NCI-H2196 (cell line): Measurements from ENCODE around the gene PNPLA1.

Experiments
- DNase-seq: peaks from one replicate; lab custom pipeline; 2025; ENCODE audit not compliant: unreplicated experiment; lab: John Stamatoyannopoulos, UW

Gene PNPLA1

GRCh38 chr6:36246506-36247268, 23.2 kb upstream of the PNPLA1 start:
- no peak for DNase-seq

GRCh38 chr6:36247693-36248092, 22.2 kb upstream of the PNPLA1 start:
- no peak for DNase-seq

- no peak for DNase-seq
Measured at GRCh38 chr6:36248980-36249379, 20.9 kb upstream of the PNPLA1 start.

DNA sequence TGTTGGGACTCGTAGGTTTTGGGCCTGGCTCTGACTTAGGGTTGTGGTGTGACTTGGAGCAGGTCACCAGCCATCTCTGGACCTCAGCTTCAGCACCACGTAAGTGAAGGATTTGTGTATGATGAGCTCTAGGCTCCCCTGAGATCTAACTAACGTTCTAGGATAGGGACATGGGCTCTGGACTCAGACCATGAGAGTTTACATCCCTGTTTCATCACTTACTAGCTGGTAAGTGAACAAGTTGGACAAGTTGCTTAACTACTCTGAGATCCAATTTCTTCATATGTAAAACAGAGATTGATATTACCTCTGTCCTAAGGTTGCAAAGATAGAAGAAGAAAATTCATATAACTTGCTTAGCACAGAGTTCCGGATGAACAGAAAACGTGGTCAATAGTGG, 20.3 kb upstream of the PNPLA1 start:
- DNase-seq, result no peak

- no peak for DNase-seq
Measured at GRCh38 chr6:36252005-36252404, 17.9 kb upstream of the PNPLA1 start.

- DNase-seq, result no peak
Measured at GRCh38 chr6:36263390-36264000, 6.4 kb upstream of the PNPLA1 start.

- no peak for DNase-seq
Measured at GRCh38 chr6:36265744-36266143, 4.1 kb upstream of the PNPLA1 start.

DNA sequence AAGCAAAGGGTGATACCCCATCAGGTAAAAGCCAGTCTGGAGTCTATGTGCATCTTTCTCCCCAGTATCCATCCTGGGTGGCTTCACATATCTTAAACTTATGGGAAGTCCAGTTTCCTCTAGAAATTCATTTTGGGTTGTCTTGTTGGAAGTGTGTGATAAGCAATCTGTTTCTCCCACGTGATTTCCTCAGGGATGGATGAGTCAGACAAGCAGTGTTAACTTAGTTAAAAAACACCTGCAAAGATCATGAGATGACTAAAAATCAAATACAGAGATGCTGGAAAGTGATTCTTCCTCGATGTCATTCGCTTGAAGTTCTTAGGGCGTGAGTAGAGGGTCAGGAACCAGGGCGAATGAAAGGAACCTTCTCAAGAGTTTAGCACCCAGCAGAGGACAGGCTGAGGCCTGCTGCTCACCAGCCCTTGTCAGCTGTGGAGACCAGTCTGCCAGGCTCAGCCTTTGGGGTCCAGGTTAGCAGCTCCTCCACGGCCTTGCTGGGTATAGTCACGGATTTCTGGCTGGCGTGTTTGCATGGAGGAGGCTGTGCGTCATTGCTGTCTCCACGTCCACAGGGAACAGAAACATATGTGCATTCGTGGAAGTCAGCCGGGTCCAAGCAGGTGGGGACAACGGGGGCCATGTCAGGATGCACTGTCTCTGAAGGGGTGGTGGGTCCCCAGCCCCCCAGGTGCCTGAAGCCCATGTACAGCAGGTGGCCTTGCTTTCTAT, 2.8 kb upstream of the PNPLA1 start:
- DNase-seq, result no peak

DNA sequence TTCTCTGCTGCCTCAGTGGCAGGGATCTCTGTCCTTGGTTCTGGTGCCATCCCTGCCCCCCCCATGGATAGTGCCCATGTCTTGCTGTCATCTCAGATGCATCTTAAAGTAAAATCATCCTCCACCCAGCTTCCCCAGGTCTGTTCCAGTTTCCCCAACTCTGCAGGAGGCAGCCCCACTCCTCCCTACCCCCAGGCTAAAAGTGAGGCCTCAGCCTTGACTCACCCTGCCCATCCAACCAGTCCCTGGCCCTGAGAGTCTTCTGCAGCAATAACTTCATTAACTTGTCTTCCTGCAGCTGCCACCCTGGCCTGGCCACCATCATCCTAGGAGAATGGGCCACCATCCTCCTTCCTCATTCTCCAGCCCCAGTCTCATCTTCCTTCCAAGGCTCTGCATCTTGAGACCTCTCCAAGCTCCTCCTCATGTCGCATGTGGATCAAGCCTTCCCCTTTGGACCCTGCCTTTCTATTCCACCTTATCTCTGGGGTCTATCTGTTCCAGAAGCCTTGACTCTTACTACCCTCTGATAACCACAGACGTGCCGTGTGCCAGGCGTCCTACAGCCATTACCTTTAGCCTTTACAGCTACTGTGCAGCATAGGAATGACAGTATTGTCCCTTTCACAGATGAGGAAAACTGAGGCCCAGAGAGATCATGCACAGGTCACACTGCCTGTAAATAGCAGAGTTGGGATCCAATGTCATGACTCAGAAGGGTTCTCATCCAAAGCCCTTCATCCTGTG, 2.0 kb upstream of the PNPLA1 start:
- no peak for DNase-seq

DNA sequence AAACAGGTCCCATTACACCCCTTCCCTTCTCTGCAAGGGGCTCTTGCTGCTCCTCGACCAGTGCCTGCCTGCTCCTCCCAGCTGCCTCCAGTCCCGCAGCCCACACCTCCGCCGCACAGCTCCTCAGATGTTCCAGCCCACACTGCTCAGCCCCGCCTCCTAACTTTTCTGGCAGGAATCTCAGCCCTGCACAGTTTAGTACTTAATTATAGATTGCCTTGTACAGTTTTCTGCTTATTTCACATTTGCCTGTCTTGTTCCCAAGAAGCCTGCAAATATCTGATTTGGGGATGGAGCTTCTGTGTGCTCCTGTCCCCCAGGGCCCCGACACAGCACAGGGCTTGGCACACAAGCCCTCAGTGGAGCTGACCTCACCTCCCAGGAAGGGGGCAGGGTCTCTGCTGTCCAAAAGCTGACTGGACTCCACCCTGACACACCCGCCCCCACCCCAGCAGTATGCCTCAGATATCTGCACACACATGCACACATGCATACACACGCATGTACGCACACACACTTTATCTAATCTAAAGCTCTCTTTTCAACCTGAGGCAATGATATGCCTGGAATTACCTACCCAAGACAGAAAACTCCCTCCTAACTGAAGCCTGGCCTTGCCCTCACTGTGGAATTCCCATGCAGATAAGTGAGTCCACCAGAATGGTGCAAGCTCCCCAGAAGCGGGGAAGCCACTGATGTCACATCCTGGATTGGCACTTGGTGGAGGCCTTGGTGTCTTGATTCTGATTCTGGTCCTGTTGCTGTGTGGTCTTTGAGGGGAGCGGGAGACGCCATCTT, 1.2 kb upstream of the PNPLA1 start:
- DNase-seq, result no peak

DNA sequence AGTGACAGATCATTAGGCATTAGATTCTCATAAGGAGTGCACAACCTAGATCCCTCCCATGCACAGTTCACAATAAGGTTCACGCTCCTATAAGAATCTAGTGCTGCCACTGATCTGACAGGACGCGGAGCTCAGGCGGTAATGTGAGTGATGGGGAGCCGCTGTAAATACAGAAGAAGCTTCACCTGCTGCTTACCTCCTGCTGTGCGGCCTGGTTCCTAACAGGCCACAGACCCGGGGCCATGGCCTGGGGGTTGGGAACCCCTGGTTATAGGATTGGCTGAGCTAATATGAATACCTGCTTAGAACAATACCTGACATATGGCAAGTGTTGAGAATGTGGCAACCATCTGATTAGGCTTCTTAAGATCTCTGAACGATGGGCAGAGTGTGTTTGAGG, 2.4 kb downstream of the PNPLA1 start:
- no peak for DNase-seq

DNA sequence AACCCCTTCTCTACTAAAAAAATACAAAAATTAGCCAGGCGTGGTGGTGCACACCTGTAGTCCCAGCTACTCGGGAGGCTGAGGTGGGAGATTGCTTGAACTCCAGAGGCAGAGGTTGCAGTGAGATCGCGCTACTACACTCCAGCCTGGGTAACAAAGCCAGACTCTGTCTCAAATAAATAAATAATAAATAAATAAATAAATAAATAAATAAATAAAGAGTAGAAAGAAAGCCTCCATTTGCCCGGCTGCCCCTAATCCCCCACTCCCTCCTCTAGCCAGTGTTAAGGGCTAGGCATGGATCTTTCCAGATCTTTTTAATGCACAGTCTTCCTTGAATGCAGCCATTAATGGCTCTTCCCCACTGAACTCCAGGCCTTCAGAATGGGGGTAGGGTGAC, 3.2 kb downstream of the PNPLA1 start:
- no peak for DNase-seq

GRCh38 chr6:36273802-36274514, 4.1 kb downstream of the PNPLA1 start:
- DNase-seq, result no peak

DNA sequence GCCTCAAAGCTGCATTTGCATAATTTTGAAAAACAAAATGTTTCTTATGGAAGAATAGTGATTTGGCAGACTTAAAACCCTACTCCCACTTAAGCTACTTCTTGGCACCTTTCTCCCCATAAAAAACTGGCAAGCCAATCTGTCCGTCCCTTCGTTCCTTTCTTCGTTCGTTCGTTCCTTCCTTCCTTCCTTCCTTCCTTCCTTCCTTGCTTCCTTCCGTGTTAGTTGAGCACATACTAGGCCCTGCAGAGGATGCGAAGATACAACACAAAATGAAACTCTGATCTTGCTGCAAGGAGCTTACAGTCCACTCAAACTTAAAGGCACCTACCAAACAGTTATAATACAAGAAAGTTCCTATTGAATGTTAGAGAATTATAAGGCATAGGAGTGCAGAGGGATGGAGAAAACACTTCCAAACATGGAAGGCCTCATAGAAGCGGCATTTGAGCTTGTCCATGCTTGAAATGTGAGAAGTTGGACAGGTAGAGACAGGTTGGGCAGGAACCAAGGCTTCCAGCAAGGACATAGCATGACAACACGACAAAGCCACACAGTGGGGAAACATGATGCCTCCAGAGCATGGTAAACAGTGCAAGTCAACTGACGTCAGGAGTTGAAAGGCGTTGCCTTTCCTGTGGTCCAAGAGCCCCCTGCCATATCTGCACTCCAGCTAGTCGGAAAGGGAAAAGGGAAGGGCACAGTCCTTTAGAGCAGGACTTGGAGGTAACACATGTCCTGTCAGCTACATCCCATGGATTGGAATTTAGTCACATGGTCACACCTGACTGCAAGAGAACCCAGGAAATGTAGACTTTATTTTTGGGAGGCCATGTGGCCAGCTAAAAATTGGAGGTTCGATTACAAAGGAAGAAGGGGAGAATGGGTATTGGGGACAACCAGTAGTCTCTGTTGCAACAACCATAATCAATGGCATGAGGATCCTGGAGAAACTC, 7.0 kb downstream of the PNPLA1 start:
- DNase-seq, result no peak

DNA sequence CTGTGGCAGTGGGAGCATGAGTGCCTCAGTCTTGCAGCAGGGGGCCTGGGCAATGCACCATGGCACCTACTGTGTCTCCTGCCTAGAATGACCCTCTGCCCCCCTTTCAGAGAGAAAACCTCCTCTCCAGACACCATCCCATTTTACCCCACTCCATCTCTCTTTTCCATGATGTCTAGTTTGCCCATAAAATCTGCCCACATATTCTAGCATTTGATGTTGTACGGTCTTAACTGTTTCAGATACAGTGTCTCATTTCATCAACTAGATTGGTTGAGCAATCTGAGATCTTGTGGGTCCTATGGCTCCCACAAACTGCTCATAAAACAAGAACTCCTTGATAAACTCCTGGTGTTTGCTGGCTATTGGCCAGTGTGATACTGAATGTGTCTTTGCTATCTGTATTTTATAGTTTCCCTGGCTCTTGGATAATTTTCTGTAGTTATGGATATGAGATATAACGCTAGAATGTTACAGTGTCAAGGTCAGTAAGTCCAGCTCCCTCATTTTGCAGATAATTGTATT, 8.1 kb downstream of the PNPLA1 start:
- no peak for DNase-seq

DNA sequence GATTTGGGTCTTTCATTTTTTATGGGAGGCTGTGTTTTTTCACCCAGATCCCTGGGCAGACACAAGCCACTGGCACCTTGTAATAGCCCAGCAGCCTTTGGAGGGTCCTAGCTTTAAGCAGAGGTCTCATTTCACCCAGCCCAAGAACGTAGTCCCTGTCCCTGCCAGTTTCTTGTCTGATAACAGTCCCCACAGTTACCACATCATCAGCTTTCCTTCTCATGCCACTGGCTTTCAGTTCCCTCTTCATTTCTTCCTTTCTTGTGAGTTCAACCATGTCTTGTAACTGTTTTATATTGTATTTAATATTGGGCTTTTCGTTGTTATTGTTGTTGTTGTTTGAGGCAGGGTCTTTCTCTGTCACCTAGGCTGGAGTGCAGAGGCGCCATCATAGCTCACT, 10.6 kb downstream of the PNPLA1 start:
- no peak for DNase-seq

GRCh38 chr6:36280983-36281382, 11.1 kb downstream of the PNPLA1 start:
- DNase-seq, result no peak

DNA sequence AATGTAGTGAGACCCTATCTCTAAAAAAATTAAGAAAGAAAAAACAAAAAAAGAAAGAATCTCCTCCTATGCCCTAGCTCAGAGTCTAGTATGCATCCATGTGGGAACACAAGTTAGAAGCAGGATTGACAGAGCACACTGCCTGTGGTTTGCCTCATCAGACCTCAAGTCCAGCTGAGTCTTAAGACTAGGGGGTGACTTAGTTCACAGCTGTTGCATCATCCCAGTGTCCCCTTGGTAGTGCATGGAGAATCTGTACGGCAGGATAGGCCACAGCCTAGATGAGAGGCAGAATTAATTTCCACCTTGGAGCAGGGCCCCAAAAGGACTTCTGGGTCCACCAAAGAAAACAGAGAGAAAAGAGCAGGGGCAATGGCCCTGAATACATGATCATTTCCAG, 13.7 kb downstream of the PNPLA1 start:
- no peak for DNase-seq

DNA sequence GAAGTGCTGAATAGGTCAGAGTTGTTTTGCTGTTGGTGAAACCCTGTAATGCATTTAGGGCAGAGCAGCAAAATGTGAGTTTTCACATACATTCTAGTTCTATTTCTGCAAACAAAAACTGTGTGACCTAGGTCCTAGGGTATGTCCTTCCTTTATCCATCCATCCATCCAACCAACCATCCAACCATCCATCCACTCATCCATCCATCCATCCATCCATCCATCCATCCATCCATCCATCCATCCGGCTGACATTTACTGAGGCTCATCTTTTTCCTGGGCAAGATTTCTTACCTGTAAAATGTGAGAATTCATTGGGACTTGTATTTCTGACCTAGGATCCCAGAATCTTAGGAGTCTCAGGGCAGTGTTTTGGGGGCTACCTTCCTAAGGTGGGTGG, 14.5 kb downstream of the PNPLA1 start:
- DNase-seq, result no peak
